IMR-90 (cell line): Measurements from ENCODE around the gene SPPL2B.

Experiments
- MXI1 ChIP-seq: IDR thresholded peaks from 2 replicates; pipeline ENCODE4 v1.6.1; 2012; ENCODE audit warnings: low read depth, mild to moderate bottlenecking, low read length, moderate library complexity, borderline replicate concordance
- POLR2A ChIP-seq: IDR thresholded peaks from 2 replicates; pipeline ENCODE4 v1.6.1; 2012; ENCODE audit warnings: mild to moderate bottlenecking, low read depth, low read length
- RCOR1 ChIP-seq: IDR thresholded peaks from 2 replicates; pipeline ENCODE4 v1.6.1; 2012; ENCODE audit warnings: mild to moderate bottlenecking, low read length, improper control_type of control experiment; ENCODE audit not compliant: insufficient replicate concordance
- RFX5 ChIP-seq: IDR thresholded peaks from 2 replicates; pipeline ENCODE4 v1.8.0; 2012; ENCODE audit warnings: low read depth, mild to moderate bottlenecking, low read length, moderate library complexity
- TF ChIP-seq, protein P1 (sequence below): conservative IDR thresholded peaks from 2 replicates; pipeline ENCODE4 v1.5.1; 2012; ENCODE audit warnings: mild to moderate bottlenecking, low read depth, low read length, improper control_type of control experiment
- TF ChIP-seq, protein P2 (sequence below): fragments of 150-350 bp; IDR thresholded peaks from 2 replicates; pipeline ENCODE4 v1.6.1; 2016; ENCODE audit warnings: low read depth, mild to moderate bottlenecking, low read length, moderate library complexity, borderline replicate concordance

DNA sequence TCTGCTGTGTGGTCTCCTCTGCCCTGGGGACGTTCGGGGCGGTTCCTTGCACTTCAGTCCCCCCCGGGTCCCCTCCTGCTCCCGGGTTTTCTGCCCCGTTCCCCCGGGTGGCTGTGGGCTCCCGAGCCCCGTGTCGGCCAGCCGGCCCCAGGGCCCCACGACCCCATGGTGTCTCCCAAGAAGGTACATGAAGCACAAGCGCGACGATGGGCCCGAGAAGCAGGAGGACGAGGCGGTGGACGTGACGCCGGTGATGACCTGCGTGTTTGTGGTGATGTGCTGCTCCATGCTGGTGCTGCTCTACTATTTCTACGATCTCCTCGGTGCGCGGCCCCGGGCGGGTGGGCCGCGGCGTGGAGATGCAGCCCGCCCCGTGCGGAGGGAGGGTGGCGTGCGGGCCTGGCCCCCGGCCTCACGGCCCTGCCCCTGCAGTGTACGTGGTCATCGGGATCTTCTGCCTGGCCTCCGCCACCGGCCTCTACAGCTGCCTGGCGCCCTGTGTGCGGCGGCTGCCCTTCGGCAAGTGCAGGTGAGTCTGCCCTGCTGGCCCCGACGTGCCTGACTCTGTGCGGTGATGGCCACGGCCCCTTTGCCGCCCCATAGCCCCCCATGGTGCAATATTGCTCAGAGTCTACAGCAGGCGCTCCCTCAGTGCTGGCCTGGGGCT is 11.3 kb downstream of the SPPL2B start:
- no peak for TF ChIP-seq POLR2A
- TF ChIP-seq MXI1 = no peak
- TF ChIP-seq RCOR1 = no peak
- TF ChIP-seq, protein P1, sequence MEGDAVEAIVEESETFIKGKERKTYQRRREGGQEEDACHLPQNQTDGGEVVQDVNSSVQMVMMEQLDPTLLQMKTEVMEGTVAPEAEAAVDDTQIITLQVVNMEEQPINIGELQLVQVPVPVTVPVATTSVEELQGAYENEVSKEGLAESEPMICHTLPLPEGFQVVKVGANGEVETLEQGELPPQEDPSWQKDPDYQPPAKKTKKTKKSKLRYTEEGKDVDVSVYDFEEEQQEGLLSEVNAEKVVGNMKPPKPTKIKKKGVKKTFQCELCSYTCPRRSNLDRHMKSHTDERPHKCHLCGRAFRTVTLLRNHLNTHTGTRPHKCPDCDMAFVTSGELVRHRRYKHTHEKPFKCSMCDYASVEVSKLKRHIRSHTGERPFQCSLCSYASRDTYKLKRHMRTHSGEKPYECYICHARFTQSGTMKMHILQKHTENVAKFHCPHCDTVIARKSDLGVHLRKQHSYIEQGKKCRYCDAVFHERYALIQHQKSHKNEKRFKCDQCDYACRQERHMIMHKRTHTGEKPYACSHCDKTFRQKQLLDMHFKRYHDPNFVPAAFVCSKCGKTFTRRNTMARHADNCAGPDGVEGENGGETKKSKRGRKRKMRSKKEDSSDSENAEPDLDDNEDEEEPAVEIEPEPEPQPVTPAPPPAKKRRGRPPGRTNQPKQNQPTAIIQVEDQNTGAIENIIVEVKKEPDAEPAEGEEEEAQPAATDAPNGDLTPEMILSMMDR = no peak
- TF ChIP-seq, protein P2, sequence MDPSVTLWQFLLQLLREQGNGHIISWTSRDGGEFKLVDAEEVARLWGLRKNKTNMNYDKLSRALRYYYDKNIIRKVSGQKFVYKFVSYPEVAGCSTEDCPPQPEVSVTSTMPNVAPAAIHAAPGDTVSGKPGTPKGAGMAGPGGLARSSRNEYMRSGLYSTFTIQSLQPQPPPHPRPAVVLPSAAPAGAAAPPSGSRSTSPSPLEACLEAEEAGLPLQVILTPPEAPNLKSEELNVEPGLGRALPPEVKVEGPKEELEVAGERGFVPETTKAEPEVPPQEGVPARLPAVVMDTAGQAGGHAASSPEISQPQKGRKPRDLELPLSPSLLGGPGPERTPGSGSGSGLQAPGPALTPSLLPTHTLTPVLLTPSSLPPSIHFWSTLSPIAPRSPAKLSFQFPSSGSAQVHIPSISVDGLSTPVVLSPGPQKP = no peak
- no peak for TF ChIP-seq RFX5
